K562 (cell line): ENCODE results near the gene ACTA2. TPM values are rescaled to one million over a fixed set of nuclear protein-coding genes. Genes with fewer than 3 reads are reported as not detected.
A peak's percentile ranks its signal among the peaks of the same experiment; 100 is the strongest.

Experiments used
- ATAC-seq: fragments of 200-7000 bp; cut with Tn5 transposase; 3 replicates; pipeline ENCODE4 v1.9.1; 2020; ENCODE audit warnings: moderate library complexity
- BruUV-seq: library from RNA; stranded (reverse); fragments of 400-500 nt; replicated peaks from 2 replicates; lab custom pipeline; 2021; lab: Mats Ljungman, UMichigan
- CTCF ChIA-PET: fragments of 300-600 bp; formaldehyde crosslinking; extraction: SDS; loops from one replicate; lab custom pipeline; 2021; ENCODE audit warnings: low intra/inter-chr PET ratio; lab: Yijun Ruan, JAX
- POLR2A ChIA-PET: fragments of 300-600, 350-650 bp; sonication (Branson Sonifier 250); formaldehyde crosslinking; extraction: SDS; loops from one replicate; lab custom pipeline; 2021; ENCODE audit warnings: antibody characterized with exemption, inconsistent platforms; lab: Yijun Ruan, JAX
- DNase-seq, 4 experiments: peaks; one replicate each; pipeline versions ENCODE4 v3.0.0 to v3.0.0-alpha.2; 2011 to 2018; ENCODE audit warnings: low spot score in 3 of 4, mixed read lengths in 3 of 4; ENCODE audit errors: extremely low read depth in 1 of 4
- FAIRE-seq: peaks from 2 replicates; lab custom pipeline; 2011; peaks lifted over from hg19 to GRCh38; lab: Jason Lieb, UNC
- H2AFZ ChIP-seq: 2 replicates; pipeline ENCODE4 v1.6.0; 2011; ENCODE audit warnings: low read depth, low read length, control low read depth, inconsistent platforms
- H3K27ac ChIP-seq: fragments of 200-600 bp; 3 replicates; pipeline ENCODE4 v1.8.0; 2011; ENCODE audit warnings: low read depth, mild to moderate bottlenecking, control low read depth, inconsistent platforms, low read length, moderate library complexity, mixed read lengths; ENCODE audit errors: extremely low read depth
- H3K27me3 ChIP-seq, 2 experiments: fragments of 300-600 bp in 1 of 2; 2 replicates in 1 of 2; 3 replicates in 1 of 2; pipeline versions ENCODE4 v1.6.0 to v1.8.0; 2011; ENCODE audit warnings: inconsistent platforms in 2 of 2, low read length in 2 of 2, mild to moderate bottlenecking in 1 of 2, mixed read lengths in 1 of 2, moderate library complexity in 1 of 2; ENCODE audit not compliant: control insufficient read depth in 2 of 2, insufficient read depth in 2 of 2
- H3K36me3 ChIP-seq: fragments of 300-600 bp; 3 replicates; pipeline ENCODE4 v1.8.0; 2011; ENCODE audit warnings: mild to moderate bottlenecking, low read length, inconsistent platforms; ENCODE audit not compliant: control insufficient read depth, insufficient read depth
- H3K4me1 ChIP-seq, 2 experiments: fragments of 200-600 bp in 1 of 2; replicated peaks in 1 of 2; 2 replicates in 1 of 2; 3 replicates in 1 of 2; pipeline versions ENCODE4 v1.5.1 to v1.8.0; 2011; ENCODE audit warnings: inconsistent platforms in 2 of 2, low read length in 2 of 2, mild to moderate bottlenecking in 1 of 2, mixed read lengths in 1 of 2, moderate library complexity in 1 of 2; ENCODE audit not compliant: control insufficient read depth in 2 of 2, insufficient read depth in 2 of 2
- H3K4me2 ChIP-seq: 2 replicates; pipeline ENCODE4 v1.6.1; 2011; ENCODE audit warnings: low read length, control low read depth, inconsistent platforms, mixed read lengths; ENCODE audit not compliant: insufficient read depth
- H3K4me3 ChIP-seq: fragments of 200-600 bp; sonication (generic), shearing (Covaris generic); 2 replicates; pipeline ENCODE4 v1.5.1; 2016; ENCODE audit warnings: control low read depth, inconsistent platforms
- H3K79me2 ChIP-seq: fragments of 200-600 bp; 3 replicates; pipeline ENCODE4 v1.8.0; 2011; ENCODE audit warnings: low read length, inconsistent platforms; ENCODE audit not compliant: control insufficient read depth, insufficient read depth
- H3K9ac ChIP-seq, 2 experiments: 2 replicates each; pipeline versions ENCODE4 v1.6.0 to v1.6.1; 2011; ENCODE audit warnings: low read depth in 2 of 2, low read length in 2 of 2, control low read depth in 1 of 2, inconsistent platforms in 1 of 2, mild to moderate bottlenecking in 1 of 2, mixed read lengths in 1 of 2; ENCODE audit not compliant: insufficient read depth in 1 of 2
- H3K9me1 ChIP-seq: one replicate; pipeline ENCODE4 v1.6.0; 2011; ENCODE audit warnings: inconsistent platforms, mild to moderate bottlenecking, low read length, moderate library complexity; ENCODE audit not compliant: control insufficient read depth, insufficient read depth
- H3K9me3 ChIP-seq: replicated peaks from 2 replicates; pipeline ENCODE4 v1.5.1; 2011; ENCODE audit warnings: low read depth, low read length, inconsistent platforms; ENCODE audit not compliant: control insufficient read depth, insufficient read depth
- H4K20me1 ChIP-seq: replicated peaks from 2 replicates; pipeline ENCODE4 v1.6.1; 2011; ENCODE audit warnings: low read length, inconsistent platforms, mixed read lengths; ENCODE audit not compliant: control insufficient read depth, insufficient read depth
- ARID1B ChIP-seq: fragments of 450-650 bp; IDR thresholded peaks from 2 replicates; pipeline ENCODE4 v1.6.1; 2016; ENCODE audit warnings: antibody characterized with exemption, mild to moderate bottlenecking, inconsistent platforms
- ARID3B ChIP-seq: fragments of 250-450 bp; sonication (Bioruptor Pico); IDR thresholded peaks from 2 replicates; pipeline ENCODE4 v1.4.0; 2020; ENCODE audit warnings: borderline replicate concordance
- ARNT ChIP-seq, 2 experiments: fragments of 450-650 bp; IDR thresholded peaks; 2 replicates each; pipeline ENCODE4 v1.6.1; 2016; ENCODE audit warnings: mild to moderate bottlenecking in 1 of 2
- CBFA2T3 ChIP-seq: fragments of 450-650 bp; IDR thresholded peaks from 2 replicates; pipeline ENCODE4 v1.6.1; 2017
- TAL1 ChIP-seq: fragments of 450-650 bp; IDR thresholded peaks from 2 replicates; pipeline ENCODE4 v1.6.1; 2016; ENCODE audit warnings: mild to moderate bottlenecking
- TEAD1 ChIP-seq, 2 experiments: fragments of 450-650 bp in 1 of 2; sonication (generic) in 1 of 2; formaldehyde crosslinking; IDR thresholded peaks; 2 replicates each; pipeline versions ENCODE4 v1.4.0 to v1.8.0; 2020 to 2022; ENCODE audit warnings: mild to moderate bottlenecking in 2 of 2, missing genetic modification reagents in 1 of 2
- ZNF384 ChIP-seq: IDR thresholded peaks from 2 replicates; pipeline ENCODE4 v1.6.1; 2012; ENCODE audit warnings: low read depth, low read length, improper control_type of control experiment
- WGBS: fragments of 100-300 bp; shearing (Covaris generic); methylation state at CpG from one replicate; pipeline ENCODE4 v1.1.6; 2016; ENCODE audit warnings: low coverage, mixed read lengths; ENCODE audit not compliant: insufficient coverage; ENCODE audit errors: missing lambda C conversion rate; 5-methylcytosine and 5-hydroxymethylcytosine counted together
- in situ Hi-C: fragments of 300-500 bp; cut with MboI; formaldehyde crosslinking; loops from 4 replicates; pipeline ENCODE4 v1.15.0; 2018; ENCODE audit warnings: inconsistent platforms, mixed read lengths
- intact Hi-C: fragments of 100-400 bp; cut with micrococcal nuclease; formaldehyde crosslinking; loops from 2 replicates; pipeline ENCODE4 v1.14.2; 2022
- polyA plus RNA-seq, 8 experiments: library from polyadenylated mRNA; depleted of rRNA in 4 of 8; stranded (reverse) in 5 of 8; unstranded in 3 of 8; fragments of >200 nt; fragmentation: Nextera tagmentation in 2 of 8; fragmentation: Illumina TruSeq in 1 of 8; extraction: Ambion mirVana in 2 of 8; extraction: Trizol in 1 of 8; gene quantifications; 2 replicates each; pipeline versions ENCODE4 v1.2.1 to v1.2.3, GENCODE V29; 2011 to 2014; ENCODE audit warnings: inconsistent platforms in 1 of 8, missing spikeins in 1 of 8
- total RNA-seq, 7 experiments: library from RNA; depleted of rRNA in 6 of 7; stranded (reverse); fragments of >200 nt in 6 of 7; fragmentation: Illumina TruSeq in 2 of 7; extraction: Trizol in 2 of 7; gene quantifications; 2 replicates each; pipeline versions ENCODE4 v1.2.1 to v1.2.3, GENCODE V29; 2011 to 2021; ENCODE audit warnings: low replicate concordance in 1 of 7

ACTA2 gene
- total and polyA plus RNA-seq, 9 of the 15 experiments (the other 6 are each of a cell fraction or from before 2014, with no cell fraction given): 0.15 to 1.0 (median 0.38) TPM; not detected in 3

- no peak overlapping the region for H3K4me2 ChIP-seq
- ATAC-seq: peak; percentile 53; the same call in 2 of the 3 replicates
Measured at GRCh38 chr10:88979153-88979562, 26.6 kb upstream of the ACTA2 start.

More at GRCh38 chr10:88979153-88979562, 26.6 kb upstream of the ACTA2 start:
- Histone ChIP-seq H3K27ac (no peak overlapping the region), H3K4me1 (peaks cover 0 to 2% of the 10 kb centered on the region in 2 experiments; a peak in 2 of 5 replicates), H3K36me3 (no peaks in the 10 kb centered on the region), H3K79me2 (no peaks in the 10 kb centered on the region), H3K4me3 (no peak overlapping the region), H3K9me3 (no peaks in the 10 kb centered on the region), H2AFZ (no peak overlapping the region), H4K20me1 (no peaks in the 10 kb centered on the region), H3K27me3 (no peaks in the 10 kb centered on the region), H3K9ac (no peak overlapping the region), H3K9me1 (no peaks in the 10 kb centered on the region)
- WGBS: 0% methylated on average over 4 of the region's 5 CpGs
- BruUV-seq: no TSS peak
- no peak for TF ChIP-seq TEAD1 (CRISPR knock-in tag; IDR thresholded peaks at IDR 0.05)
- 0 out of 2 replicates have a peak, but pooled peaks have one; percentile 12 for TF ChIP-seq CBFA2T3
- TF ChIP-seq ZNF384: peak; percentile 56
- TF ChIP-seq ARNT (IDR thresholded peaks at IDR 0.05): no peak
- peak; percentile 56 for TF ChIP-seq ARID1B
- TF ChIP-seq ARID3B: no peak
- TF ChIP-seq TAL1: peak; percentile 45
- DNase-seq (peak in 2 of 4 experiments; percentile 16 to 25), FAIRE-seq (no peak)
- POLR2A ChIA-PET: no interaction called here
- intact Hi-C loops: no loop called here
- CTCF ChIA-PET: no interaction called here
- in situ Hi-C loops: no loop called here
